COLO668 (cell line): ENCODE results near the gene ANGPT4.

ENCODE experiments used
- DNase-seq: peaks from one replicate; lab custom pipeline; 2025; ENCODE audit not compliant: unreplicated experiment; lab: John Stamatoyannopoulos, UW

ANGPT4 gene

DNA sequence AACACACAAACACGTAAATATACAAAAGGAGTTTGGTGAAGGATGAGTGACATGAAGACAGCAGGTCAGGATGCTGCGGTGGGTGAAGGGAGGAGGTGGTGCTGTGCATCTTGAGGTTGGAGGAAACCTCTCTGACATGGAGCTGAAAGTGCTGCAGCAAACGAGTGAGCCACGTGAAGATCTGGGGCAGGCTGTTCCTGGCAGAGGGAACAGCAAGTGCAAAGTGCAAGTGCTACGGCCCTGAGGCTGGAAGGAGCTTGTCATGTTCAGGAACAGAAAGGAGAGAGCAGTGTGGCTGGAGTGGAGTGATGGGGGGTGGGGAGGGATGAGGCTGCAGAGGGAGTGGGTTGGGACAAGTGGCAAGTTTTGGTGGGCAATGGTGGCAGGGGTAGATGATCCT, 24.8 kb upstream of the ANGPT4 start:
- DNase-seq = no peak

- DNase-seq = no peak
Observed at GRCh38 chr20:939606-940005, 23.5 kb upstream of the ANGPT4 start.

- no peak for DNase-seq
Observed at GRCh38 chr20:934186-934840, 18.2 kb upstream of the ANGPT4 start.

DNA sequence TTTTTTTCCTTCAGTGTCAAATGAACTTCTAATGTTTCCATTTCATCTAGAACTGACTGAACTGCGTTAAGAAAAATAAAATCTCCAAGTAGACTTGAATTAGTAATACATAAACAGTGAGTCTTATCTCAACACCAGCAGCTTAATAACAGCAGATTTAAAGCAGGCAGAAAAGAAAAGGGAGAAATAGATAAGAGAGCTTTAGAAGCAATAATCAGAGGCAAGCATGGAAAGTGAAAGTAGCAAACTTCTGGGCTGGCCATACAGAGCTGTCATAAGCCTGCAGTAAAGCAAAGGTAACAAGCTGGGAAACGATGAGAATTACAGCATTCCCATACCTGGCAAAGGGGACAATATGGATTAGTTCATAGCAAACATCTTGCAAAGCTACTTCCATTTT, 16.9 kb upstream of the ANGPT4 start:
- DNase-seq = no peak

DNA sequence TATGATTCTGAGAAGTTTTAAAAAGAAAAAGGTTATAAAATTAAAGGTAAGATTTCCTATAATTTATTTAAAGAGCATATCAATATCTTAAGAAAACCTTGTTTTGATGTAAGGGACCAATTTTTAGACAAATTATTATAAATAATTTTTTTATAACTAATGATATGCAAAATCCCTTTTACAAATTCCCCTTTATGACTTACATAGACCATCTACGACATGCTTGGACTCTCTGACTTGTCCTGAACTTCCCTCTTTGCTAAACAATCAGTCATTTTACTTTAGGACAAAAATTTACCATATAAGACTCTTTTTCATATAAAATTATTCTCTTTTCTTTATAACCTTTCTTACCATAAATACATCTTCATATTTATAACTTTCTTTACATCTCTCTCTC, 15.3 kb upstream of the ANGPT4 start:
- no peak for DNase-seq

- DNase-seq = no peak
Observed at GRCh38 chr20:926670-927069, 10.5 kb upstream of the ANGPT4 start.

- no peak for DNase-seq
Observed at GRCh38 chr20:925516-925915, 9.4 kb upstream of the ANGPT4 start.

GRCh38 chr20:924639-925038, 8.5 kb upstream of the ANGPT4 start:
- DNase-seq = no peak

DNA sequence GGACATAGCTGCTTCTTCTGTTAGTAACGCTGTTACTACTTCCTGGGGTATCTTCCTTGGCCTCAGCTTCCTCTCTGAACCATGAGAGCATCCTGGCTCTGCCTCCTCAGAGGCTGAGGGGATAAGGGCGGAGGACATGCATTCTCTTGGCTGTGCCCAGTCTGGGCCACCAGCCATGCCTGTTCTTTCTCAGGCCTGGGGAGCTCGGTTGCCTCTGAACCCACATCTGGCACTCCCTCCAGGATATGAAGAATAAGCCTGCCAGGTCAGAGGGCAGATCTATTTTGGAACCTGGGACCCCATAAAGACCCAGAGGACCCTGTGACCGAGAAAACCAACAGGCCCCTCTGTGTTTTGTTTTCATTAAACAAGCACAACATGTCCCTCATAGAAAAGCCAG, 6.6 kb upstream of the ANGPT4 start:
- no peak for DNase-seq

DNA sequence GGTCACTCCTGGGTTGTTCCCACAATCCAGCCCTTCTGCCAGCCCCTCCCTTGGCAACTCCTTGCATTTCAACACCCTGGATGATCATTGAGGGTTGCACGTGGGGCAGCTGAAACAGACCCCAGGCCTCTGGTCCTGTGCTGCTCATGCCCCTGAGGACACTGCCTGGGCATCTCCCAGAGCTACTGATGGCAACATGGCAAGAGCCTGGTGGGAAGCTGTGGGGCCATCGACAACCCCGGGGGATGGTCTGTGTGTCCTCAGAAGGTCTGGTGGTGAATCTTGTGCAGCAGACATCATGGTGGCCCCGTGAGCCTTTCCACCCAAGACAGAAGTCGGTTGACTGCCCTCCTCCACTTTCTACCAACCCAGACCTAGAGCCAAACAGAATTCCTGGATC, 4.9 kb upstream of the ANGPT4 start:
- DNase-seq = no peak

GRCh38 chr20:920311-920710, 4.2 kb upstream of the ANGPT4 start:
- DNase-seq = no peak

GRCh38 chr20:919491-919916, 3.4 kb upstream of the ANGPT4 start:
- DNase-seq = no peak

DNA sequence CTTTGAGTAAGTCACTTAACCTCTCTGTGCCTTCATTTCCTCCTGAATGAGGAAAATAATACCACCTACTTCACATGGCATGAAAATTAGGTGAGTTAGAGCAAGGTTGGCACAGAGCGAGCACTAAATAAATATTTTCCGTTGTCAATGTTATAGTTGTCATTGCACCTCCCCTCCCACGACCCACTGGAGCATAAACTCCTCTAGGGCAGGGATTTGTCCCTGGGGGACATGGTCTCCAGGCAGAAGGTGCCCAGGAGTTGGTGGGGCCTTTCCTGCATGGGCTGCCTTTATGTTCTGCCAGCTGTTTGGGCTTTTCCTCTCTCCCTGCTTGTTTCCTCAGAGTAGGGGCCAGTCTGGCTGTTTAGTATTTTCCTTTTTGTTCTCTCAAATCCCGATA, 1.3 kb upstream of the ANGPT4 start:
- DNase-seq = no peak

DNA sequence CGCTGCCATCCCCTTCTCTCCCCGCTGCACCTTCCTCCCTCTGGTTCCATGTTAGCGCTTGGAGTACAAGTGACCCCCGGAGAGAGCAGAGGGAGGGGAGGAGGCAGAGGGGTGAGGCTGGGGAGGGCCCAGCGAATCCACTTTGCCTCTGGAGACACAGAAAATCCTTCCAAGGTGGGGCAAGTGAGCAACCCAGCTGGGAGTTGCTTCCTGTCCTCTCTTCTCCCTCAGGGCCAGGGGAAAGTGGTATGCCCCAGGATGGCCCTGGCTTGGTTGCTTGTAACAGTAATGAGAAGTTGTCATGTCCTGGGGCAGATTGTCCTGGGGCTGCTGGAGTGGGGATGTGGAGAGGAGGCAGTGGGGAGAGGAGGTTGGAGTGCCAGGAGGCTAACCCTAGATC, 691 bp upstream of the ANGPT4 start:
- DNase-seq = no peak

DNA sequence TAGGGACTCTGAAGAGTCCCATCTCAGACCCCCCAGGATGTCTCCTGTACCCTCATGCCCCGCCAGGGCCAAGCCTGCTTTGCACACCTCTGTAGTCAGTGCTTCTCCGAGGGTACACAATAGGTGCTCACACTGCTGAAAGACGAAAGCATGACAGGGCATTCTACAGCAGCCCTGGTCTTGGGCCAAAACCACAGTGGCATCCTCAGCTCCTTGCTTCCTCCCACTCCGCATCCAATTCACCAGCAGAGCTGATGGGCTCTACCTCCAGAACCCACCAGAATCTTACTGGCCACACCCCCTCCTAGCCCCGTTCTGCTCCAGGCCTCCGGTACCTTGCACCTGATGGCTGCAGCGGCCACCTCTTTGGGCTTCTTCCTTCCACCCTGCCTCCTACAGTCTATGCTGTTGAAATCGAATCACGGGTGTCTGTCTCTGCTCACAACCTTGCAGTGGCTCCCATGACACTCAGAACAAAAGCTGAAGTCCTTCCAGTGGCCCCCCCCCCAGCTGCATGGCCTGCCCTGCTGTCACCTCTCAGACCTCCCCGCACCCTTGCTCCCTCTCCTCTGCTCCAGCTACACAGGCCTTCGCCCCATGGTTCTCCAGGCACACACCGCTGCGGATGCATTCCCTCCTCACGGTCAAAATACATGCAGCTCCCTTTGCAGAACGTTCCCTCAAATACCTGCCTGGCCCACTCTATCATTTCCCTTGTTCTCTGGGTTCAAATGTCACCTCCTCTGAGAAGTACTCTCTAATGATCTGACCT, 1.2 kb downstream of the ANGPT4 start:
- DNase-seq = no peak

DNA sequence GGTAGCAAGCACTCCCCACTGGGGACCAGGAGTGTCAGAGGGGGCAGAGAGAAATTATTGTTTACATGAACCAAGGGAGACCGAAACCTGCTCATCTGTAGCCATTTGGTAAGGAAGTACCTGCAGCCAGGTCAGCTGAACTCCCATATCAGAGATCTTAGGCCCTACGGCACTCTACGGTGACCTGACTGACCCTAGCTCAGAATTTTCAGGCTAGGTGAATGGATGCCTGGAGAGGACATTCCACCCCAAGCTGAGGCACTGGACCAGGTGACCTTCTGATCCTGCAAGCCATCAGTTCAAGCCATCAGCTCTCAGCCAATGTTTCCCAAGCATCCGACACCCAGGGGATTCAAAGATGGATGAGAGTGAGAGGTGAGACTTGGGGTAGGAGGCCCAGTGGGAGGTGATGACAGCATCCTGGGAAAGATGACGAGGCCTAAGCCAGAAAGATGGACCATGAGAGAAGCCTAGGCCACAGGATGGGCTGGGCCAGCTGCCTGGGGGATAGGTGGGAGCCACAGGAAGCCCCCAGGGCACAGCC, 2.8 kb downstream of the ANGPT4 start:
- no peak for DNase-seq

DNA sequence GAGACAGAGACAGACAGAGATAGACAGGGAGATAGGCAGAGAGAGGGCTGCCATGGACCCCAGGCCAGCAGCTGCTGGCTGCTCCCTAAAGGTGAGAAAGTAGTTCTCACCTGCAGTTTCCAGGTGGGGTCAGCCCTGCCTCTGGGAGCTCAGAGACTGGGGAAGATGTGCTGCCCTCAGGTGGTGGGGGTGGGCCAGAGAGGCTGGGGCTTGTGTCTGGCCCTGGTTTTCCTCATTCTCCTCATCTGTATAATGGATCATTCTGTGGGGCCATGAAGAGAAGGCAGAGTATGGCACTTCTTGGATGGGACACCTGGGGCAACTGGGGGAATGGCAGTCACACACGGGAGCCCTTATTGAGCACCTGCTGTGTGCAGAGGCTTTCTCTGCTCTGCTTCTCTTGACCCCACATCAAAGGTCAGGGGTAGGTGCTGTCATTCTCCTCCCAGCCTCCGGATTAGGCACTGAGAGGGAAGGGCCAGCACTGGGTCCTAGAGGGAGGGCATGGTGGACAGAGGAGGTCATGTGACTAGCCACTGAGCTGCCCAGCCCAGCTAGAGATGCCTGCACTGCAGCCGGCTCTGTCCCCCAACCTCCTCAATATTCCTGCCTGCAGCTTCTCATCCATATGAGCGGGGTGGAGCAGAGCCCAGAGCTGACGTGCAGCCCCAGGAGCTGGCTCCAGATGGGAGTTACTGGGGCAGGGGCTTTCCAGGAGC, 4.1 kb downstream of the ANGPT4 start:
- DNase-seq = no peak

GRCh38 chr20:910870-911770, 5.0 kb downstream of the ANGPT4 start:
- no peak for DNase-seq

DNA sequence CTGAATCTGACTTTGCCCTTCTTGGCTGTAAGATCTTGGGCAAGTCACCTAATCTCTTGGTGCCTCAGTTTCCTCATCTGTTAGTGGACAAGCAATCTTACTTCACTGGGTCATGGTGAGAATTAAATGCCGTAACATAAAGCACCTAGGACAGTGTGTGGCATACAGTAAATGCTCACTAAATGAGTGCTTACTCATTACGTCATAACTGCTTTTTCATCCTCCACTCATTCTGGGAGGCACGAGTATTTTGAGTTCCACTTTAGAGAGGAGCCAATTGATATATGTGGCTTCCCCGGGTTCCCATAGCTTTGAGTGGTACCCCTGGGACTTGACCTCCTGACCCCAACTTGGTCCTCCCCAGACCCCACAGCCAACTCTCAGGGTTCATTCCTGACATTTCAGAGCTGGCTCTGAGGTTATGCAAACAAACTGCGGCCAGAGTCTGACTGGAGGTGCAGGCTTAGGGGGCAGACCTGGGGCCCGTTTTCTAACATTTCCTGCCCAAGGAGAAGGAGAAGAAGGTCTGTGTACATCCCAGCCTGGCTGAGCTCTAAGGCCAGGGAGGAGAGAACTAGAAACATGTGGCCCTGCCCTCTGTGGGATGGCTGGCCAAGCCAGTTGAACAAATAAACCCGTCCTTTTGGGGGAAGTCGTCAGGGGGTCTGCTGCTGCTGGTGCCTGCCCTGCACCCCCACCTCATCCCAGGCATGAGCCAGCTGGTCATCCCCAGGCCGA, 5.8 kb downstream of the ANGPT4 start:
- DNase-seq = no peak

DNA sequence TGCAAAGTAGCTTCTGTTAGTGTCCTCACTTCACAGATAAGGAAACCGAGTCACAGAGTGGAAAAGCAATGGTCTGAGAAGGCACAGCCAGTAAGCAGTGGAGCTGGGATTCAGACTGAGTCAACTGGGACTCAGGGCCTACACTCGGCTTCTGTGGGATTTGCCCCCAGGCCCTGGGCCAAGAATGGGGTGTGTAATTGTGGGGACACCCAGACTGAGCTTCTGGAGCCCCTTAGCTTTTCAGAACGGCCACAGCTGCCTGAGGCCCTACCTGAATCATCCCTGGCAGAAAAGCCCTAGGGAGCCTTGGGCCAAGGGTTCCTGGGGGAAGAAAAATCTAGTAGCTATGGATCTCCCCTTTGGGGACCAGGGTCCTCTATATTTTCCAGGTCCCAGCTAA, 6.5 kb downstream of the ANGPT4 start:
- DNase-seq = no peak
